Retinal pigment epithelial cell (primary cell): ENCODE measurements around the gene CDH3.

Experiments
- DNase-seq: peaks from one replicate; pipeline ENCODE4 v3.0.0-alpha.2; 2010; ENCODE audit warnings: low read depth
- H3K4me3 ChIP-seq: 2 replicates; pipeline ENCODE4 v1.5.1; 2011; ENCODE audit warnings: mild to moderate bottlenecking, low read length, control low read depth, moderate library complexity
- TF ChIP-seq, protein P1 (sequence below): conservative IDR thresholded peaks from 2 replicates; pipeline ENCODE4 v1.5.1; 2011; ENCODE audit warnings: low read depth, low read length, control low read depth, inconsistent platforms

Gene CDH3

DNA sequence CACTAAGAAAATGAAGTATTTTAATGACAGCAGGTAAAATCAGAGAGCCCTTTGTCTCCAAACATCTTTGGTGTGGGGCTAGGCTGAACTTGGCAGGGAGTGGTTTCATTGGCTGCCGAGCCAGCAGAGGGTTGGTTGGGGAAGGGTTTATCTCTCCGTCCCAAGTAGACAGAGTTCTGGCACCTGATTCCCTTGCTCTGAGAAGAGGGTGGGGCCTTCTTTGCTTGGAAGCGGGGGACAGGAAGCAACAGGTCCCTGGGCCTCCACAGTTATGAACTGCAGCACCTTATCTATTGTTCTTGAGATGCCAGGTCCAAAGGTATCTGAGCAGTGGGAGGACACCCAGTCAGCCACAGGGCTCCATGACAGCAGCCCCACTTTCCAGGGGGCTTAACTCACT is 79.7 kb downstream of the CDH3 start:
- no peak for DNase-seq
- H3K4me3 ChIP-seq: no peak overlapping the region
- TF ChIP-seq, protein P1, sequence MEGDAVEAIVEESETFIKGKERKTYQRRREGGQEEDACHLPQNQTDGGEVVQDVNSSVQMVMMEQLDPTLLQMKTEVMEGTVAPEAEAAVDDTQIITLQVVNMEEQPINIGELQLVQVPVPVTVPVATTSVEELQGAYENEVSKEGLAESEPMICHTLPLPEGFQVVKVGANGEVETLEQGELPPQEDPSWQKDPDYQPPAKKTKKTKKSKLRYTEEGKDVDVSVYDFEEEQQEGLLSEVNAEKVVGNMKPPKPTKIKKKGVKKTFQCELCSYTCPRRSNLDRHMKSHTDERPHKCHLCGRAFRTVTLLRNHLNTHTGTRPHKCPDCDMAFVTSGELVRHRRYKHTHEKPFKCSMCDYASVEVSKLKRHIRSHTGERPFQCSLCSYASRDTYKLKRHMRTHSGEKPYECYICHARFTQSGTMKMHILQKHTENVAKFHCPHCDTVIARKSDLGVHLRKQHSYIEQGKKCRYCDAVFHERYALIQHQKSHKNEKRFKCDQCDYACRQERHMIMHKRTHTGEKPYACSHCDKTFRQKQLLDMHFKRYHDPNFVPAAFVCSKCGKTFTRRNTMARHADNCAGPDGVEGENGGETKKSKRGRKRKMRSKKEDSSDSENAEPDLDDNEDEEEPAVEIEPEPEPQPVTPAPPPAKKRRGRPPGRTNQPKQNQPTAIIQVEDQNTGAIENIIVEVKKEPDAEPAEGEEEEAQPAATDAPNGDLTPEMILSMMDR: no peak

DNA sequence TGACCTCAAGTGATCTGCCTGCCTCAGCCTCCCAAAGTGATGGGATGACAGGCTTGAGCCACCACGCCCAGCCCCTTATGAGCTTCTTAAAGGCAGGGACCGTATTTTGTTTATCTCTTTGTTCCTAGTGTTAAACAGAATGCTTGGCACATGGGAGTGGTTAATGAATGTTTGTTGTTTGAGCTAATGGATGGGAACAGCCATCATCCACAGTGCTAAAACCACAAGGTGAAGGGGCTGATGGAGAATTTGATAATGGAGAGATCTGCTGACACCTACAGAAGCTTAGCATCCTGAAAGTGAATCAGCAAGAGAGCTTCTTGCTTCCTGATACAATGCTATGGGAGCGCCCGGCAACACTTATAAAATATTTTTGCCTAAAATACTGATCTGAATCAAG is 83.4 kb downstream of the CDH3 start:
- TF ChIP-seq, protein P1: no peak
- no peak for DNase-seq
- H3K4me3 ChIP-seq: no peak overlapping the region

DNA sequence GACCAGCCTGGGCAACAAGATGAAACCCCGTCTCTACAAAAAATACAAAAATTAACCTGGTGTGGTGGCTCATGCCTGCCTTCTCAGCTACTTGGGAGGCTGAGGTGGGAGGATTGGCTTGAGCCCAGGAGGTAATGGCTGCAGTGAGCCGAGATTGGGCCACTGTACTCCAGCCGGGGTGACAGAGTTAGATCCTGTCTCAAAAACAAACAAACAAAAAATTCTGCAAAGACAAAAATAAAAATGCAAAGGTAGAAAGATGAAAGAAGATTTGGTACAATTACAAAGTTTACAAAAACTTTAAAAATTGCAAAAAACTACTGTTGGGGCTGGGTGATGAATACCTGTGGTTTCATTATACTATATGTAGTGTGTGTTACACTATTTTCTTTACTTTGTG is 86.5 kb downstream of the CDH3 start:
- TF ChIP-seq, protein P1: no peak
- no peak for DNase-seq
- no peak overlapping the region for H3K4me3 ChIP-seq

DNA sequence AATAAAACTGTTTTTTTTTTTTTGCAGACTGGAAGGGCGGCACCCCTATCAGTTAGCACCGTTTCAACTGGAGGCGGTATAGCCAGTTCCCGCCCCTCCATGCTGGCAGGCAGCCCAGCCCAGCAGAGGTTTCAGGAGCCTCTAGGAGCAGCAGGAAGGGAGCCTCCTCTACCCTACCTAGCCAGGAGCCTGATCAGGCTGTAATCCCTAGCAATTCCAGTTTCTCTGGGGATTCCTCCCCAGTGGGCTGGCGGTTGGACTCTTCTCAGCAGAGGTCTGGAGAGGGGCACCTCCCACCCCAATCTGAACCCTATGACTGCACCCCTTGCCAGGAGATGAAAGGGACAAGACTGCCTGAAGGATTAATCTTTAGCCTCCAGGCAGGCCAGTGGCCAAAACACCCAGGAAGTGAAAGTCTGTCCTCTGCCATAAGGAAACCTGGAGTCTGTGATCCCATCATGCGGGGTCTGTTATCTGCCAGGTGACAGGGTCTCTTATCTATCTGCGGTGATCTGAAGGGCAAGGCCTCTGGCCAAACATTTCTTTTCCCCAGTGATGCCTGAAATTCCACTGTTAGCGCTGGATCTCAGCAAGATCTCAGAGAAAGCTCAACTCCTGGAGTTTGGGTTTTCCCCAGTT is 87.1 kb downstream of the CDH3 start:
- TF ChIP-seq, protein P1: no peak
- no peak overlapping the region for H3K4me3 ChIP-seq
- no peak for DNase-seq

DNA sequence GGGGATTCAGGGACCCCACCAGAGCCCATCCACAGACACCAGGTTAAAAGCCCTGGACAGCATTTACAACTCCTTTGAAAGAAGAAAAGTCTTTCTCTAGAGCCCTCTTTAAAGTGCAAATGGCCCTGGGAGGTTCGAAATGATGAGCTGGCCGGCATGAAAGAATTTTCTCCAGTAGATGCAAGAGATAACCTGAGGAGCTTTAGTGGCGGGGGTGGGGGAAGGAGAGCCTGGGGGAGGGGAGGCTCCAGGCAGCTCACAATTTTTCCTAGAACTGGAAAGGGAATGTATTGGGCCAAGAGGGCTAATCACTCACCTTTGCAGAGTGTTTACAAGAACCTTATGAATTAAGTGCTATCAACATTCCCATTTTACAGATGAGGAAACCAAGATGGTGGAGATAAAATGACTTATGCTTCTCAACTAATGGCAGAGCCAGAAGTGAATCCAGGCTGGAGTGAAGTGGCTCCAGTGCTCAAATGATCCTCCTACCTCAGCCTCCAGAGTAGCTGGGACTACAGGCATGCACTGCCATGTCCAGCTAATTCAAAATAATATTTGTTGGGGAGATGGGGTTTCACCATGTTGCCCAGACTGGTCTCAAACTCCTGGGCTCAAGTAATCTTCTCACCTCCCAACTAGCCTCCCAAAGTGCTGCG is 87.8 kb downstream of the CDH3 start:
- no peak overlapping the region for H3K4me3 ChIP-seq
- TF ChIP-seq, protein P1: no peak
- DNase-seq: no peak

DNA sequence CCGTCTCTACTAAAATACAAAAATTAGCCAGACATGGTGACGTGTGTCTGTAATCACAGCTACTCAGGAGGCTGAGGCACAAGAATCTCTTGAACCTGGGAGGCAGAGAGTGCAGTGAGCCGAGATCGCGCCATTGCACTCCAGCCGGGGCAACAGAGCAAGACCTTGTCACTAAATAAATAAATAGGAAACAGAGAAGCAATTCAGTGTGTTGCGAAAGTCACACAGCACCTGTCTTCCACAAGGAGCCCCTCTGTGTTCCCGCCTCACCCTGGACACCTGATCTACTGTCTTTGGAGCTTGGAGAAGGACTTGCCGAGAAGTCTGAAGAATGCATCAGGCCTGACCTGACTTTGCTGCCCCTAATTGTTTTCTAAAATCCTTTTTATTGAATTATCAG is 88.5 kb downstream of the CDH3 start:
- DNase-seq: no peak
- no peak overlapping the region for H3K4me3 ChIP-seq
- TF ChIP-seq, protein P1: no peak

DNA sequence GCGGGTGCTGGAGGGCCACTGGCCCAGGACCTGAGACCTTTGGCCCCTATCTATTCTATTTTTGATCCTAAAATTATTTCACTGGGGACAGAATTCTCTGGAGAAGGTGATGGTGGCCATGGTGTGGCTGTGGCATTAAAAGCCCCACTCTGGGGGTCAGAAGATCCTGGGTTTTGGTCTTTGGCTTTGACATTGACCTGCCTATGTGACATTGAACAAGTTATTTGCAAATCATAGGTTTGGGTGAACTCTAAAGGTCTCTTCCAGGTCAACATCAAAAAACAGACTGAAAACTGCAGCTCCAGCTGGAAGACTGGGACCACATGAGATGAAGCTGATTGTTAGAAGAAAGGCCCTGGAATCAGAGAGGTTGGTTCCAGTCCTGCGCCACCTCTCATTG is 89.7 kb downstream of the CDH3 start:
- TF ChIP-seq, protein P1: no peak
- DNase-seq: no peak
- H3K4me3 ChIP-seq: no peak overlapping the region
